DMS153 treated with DMSO at 0.1 percent for 48 hours (cell line): ENCODE results near the gene GDPD5.

Source experiments
- DNase-seq: peaks from one replicate; lab custom pipeline; 2025; ENCODE audit not compliant: unreplicated experiment; lab: John Stamatoyannopoulos, UW

GDPD5 gene

GRCh38 chr11:75474240-75474639 is 51.5 kb downstream of the GDPD5 start:
- no peak for DNase-seq

GRCh38 chr11:75473684-75474083 is 52.1 kb downstream of the GDPD5 start:
- no peak for DNase-seq

- no peak for DNase-seq
These were observed 53.5 kb downstream of the GDPD5 start for GRCh38 chr11:75472081-75472732.

GRCh38 chr11:75471176-75471973 is 54.4 kb downstream of the GDPD5 start:
- no peak for DNase-seq

- no peak for DNase-seq
These were observed 55.2 kb downstream of the GDPD5 start for GRCh38 chr11:75470476-75471080.

- DNase-seq = no peak
These were observed 55.8 kb downstream of the GDPD5 start for GRCh38 chr11:75469785-75470405.

GRCh38 chr11:75468534-75469340 is 57.0 kb downstream of the GDPD5 start:
- DNase-seq = no peak

- no peak for DNase-seq
These were observed 57.9 kb downstream of the GDPD5 start for GRCh38 chr11:75467881-75468280.

- no peak for DNase-seq
These were observed 58.4 kb downstream of the GDPD5 start for GRCh38 chr11:75467311-75467710.

GRCh38 chr11:75465701-75466531 is 59.8 kb downstream of the GDPD5 start:
- no peak for DNase-seq

GRCh38 chr11:75463106-75463774 is 62.5 kb downstream of the GDPD5 start:
- no peak for DNase-seq

GRCh38 chr11:75462117-75462653 is 63.6 kb downstream of the GDPD5 start:
- no peak for DNase-seq

- no peak for DNase-seq
These were observed 64.6 kb downstream of the GDPD5 start for GRCh38 chr11:75461151-75461550.

- DNase-seq = no peak
These were observed 69.1 kb downstream of the GDPD5 start for GRCh38 chr11:75456596-75457183.

- DNase-seq = no peak
These were observed 70.8 kb downstream of the GDPD5 start for GRCh38 chr11:75454987-75455386.

- no peak for DNase-seq
These were observed 71.7 kb downstream of the GDPD5 start for GRCh38 chr11:75453916-75454655.

- DNase-seq = peak; percentile 7
These were observed 74.6 kb downstream of the GDPD5 start for GRCh38 chr11:75450826-75451821.
